A549 (cell line): ENCODE data around the gene RASGEF1C.

Source experiments
- EP300 ChIP-seq, 2 experiments: fragments of >200 bp; sonication (Bioruptor Twin); formaldehyde crosslinking; IDR thresholded peaks; 2 replicates in 1 of 2; 3 replicates in 1 of 2; pipeline ENCODE4 v1.6.1; 2016 to 2017
- FOSB ChIP-seq: fragments of 250-450 bp; sonication (Bioruptor Pico); IDR thresholded peaks from 2 replicates; pipeline ENCODE4 v1.5.0; 2020; ENCODE audit warnings: mild to moderate bottlenecking, moderate library complexity
- JUN ChIP-seq, 2 experiments: fragments of >200 bp; sonication (Bioruptor Twin); formaldehyde crosslinking; IDR thresholded peaks; 2 replicates in 1 of 2; 3 replicates in 1 of 2; pipeline ENCODE4 v1.6.1; 2016 to 2017
- NR3C1 ChIP-seq: fragments of >200 bp; sonication (Bioruptor Twin); formaldehyde crosslinking; IDR thresholded peaks from 3 replicates; pipeline ENCODE4 v1.6.1; 2017
- POLR2A ChIP-seq: IDR thresholded peaks from 2 replicates; pipeline ENCODE4 v1.6.1; 2012; ENCODE audit warnings: mild to moderate bottlenecking, low read length
- SMC3 ChIP-seq: fragments of >200 bp; sonication (Bioruptor Twin); formaldehyde crosslinking; IDR thresholded peaks from 3 replicates; pipeline ENCODE4 v1.6.1; 2018; ENCODE audit warnings: inconsistent platforms
- SREBF2 ChIP-seq: fragments of 450-650 bp; IDR thresholded peaks from 2 replicates; pipeline ENCODE4 v1.6.1; 2014; ENCODE audit warnings: mild to moderate bottlenecking, moderate library complexity
- TF ChIP-seq, protein P1 (sequence below): fragments of 450-650 bp; IDR thresholded peaks from 2 replicates; pipeline ENCODE4 v1.6.1; 2014; ENCODE audit warnings: antibody characterized with exemption
- TF ChIP-seq, protein P2 (sequence below): fragments of >200 bp; sonication (Bioruptor Twin); formaldehyde crosslinking; IDR thresholded peaks from 3 replicates; pipeline ENCODE4 v1.5.1; 2016
- TF ChIP-seq, protein P3 (sequence below): fragments of 200-600 bp; sonication (generic); IDR thresholded peaks from 2 replicates; pipeline ENCODE4 v1.6.1; 2016; ENCODE audit warnings: antibody characterized with exemption, mild to moderate bottlenecking, moderate library complexity

DNA sequence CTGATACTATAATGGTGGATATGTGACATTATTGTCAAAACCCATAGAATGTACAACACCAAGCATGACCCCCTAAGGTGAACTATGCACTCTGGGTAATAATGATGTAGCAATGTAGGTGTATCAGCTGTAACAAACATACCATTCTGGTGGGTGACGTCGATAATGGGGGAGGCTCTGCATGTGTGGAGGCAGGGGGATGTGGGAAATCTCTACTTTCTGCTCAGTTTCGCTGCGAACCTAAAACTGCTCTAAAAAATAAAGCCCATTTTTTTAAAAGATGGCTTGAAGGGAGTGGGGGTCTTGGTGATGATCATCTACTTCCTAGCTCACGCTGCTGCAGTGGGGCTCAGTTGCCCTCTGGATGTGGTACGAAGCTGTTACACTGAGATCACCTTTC, 51.1 kb downstream of the RASGEF1C start:
- no peak for TF ChIP-seq POLR2A
- TF ChIP-seq EP300 (IDR thresholded peaks at IDR 0.05): no peak
- TF ChIP-seq, protein P1, sequence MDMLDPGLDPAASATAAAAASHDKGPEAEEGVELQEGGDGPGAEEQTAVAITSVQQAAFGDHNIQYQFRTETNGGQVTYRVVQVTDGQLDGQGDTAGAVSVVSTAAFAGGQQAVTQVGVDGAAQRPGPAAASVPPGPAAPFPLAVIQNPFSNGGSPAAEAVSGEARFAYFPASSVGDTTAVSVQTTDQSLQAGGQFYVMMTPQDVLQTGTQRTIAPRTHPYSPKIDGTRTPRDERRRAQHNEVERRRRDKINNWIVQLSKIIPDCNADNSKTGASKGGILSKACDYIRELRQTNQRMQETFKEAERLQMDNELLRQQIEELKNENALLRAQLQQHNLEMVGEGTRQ: no peak
- no peak for TF ChIP-seq FOSB
- no peak for TF ChIP-seq JUN (IDR thresholded peaks at IDR 0.05)
- TF ChIP-seq, protein P2, sequence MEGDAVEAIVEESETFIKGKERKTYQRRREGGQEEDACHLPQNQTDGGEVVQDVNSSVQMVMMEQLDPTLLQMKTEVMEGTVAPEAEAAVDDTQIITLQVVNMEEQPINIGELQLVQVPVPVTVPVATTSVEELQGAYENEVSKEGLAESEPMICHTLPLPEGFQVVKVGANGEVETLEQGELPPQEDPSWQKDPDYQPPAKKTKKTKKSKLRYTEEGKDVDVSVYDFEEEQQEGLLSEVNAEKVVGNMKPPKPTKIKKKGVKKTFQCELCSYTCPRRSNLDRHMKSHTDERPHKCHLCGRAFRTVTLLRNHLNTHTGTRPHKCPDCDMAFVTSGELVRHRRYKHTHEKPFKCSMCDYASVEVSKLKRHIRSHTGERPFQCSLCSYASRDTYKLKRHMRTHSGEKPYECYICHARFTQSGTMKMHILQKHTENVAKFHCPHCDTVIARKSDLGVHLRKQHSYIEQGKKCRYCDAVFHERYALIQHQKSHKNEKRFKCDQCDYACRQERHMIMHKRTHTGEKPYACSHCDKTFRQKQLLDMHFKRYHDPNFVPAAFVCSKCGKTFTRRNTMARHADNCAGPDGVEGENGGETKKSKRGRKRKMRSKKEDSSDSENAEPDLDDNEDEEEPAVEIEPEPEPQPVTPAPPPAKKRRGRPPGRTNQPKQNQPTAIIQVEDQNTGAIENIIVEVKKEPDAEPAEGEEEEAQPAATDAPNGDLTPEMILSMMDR: no peak
- TF ChIP-seq, protein P3, sequence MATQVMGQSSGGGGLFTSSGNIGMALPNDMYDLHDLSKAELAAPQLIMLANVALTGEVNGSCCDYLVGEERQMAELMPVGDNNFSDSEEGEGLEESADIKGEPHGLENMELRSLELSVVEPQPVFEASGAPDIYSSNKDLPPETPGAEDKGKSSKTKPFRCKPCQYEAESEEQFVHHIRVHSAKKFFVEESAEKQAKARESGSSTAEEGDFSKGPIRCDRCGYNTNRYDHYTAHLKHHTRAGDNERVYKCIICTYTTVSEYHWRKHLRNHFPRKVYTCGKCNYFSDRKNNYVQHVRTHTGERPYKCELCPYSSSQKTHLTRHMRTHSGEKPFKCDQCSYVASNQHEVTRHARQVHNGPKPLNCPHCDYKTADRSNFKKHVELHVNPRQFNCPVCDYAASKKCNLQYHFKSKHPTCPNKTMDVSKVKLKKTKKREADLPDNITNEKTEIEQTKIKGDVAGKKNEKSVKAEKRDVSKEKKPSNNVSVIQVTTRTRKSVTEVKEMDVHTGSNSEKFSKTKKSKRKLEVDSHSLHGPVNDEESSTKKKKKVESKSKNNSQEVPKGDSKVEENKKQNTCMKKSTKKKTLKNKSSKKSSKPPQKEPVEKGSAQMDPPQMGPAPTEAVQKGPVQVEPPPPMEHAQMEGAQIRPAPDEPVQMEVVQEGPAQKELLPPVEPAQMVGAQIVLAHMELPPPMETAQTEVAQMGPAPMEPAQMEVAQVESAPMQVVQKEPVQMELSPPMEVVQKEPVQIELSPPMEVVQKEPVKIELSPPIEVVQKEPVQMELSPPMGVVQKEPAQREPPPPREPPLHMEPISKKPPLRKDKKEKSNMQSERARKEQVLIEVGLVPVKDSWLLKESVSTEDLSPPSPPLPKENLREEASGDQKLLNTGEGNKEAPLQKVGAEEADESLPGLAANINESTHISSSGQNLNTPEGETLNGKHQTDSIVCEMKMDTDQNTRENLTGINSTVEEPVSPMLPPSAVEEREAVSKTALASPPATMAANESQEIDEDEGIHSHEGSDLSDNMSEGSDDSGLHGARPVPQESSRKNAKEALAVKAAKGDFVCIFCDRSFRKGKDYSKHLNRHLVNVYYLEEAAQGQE: no peak
- no peak for TF ChIP-seq NR3C1
- TF ChIP-seq SREBF2: no peak
- no peak for TF ChIP-seq SMC3
